ENCODE data around the gene PDK2.

GRCh38 chr17:50050431-50051032, 44.6 kb upstream of the PDK2 start:
- TF ChIP-seq CTCF (conservative IDR thresholded peaks at IDR 0.05; ENCODE audit: low read depth, low read length) (peak; percentile 59), EZH2 (IDR thresholded peaks at IDR 0.05; ENCODE audit: low read length, unreplicated experiment) (no peak)
